T-helper 1 cell treated with Interleukin-12 subunit alpha and Interleukin-12 subunit beta and Interleukin-4 antibody, amounts not matched to agents 30 ng/mL and 1 ng/mL, for 36 hours (primary cell): ENCODE data around the gene CENPVL1. TPM values are rescaled to one million over a fixed set of nuclear protein-coding genes. Genes with fewer than 3 reads are reported as not detected.

Experiments
- total RNA-seq: library from RNA; stranded (reverse); gene quantifications from 2 replicates; pipeline ENCODE4 v1.2.3, GENCODE V29; 2022

The CENPVL1 gene
- total RNA-seq, 1 donor from 2014 or later, result not detected

Other genes with a start within 250 kb of the CENPVL1 start
- 0.71 and 1.2 TPM in 2 replicates for gene NUDT11, start 213.9 kb upstream of the CENPVL1 start, total RNA-seq
- not detected in 2 replicates for gene CENPVL3, start 91.6 kb upstream of the CENPVL1 start, total RNA-seq
- not detected in 2 replicates for gene CENPVL2, start 27.7 kb upstream of the CENPVL1 start, total RNA-seq
- gene GSPT2, start 32.9 kb downstream of the CENPVL1 start, total RNA-seq, result 14.6 and 14.9 TPM in 2 replicates
- 33.2 and 38.6 TPM in 2 replicates for gene MAGED1, start 183.1 kb downstream of the CENPVL1 start, total RNA-seq